CD4-positive, alpha-beta T cell (primary cell): ENCODE measurements around the gene FBXW11. TPM values are rescaled to one million over a fixed set of nuclear protein-coding genes. Genes with fewer than 3 reads are reported as not detected.

Experiments used
- ATAC-seq: fragments of 200-7000 bp; cut with Tn5 transposase; one replicate; pipeline ENCODE4 v1.10.0; 2022; ENCODE audit warnings: mild to moderate bottlenecking; ENCODE audit not compliant: poor library complexity
- CTCF ChIA-PET: fragments of 350-600 bp; sonication (Branson Sonifier 250); formaldehyde crosslinking; loops from one replicate; lab custom pipeline; 2021; ENCODE audit warnings: antibody characterized with exemption, inconsistent platforms; lab: Charles Lee
- POLR2A ChIA-PET: fragments of 350-600 bp; sonication (Branson Sonifier 250); formaldehyde crosslinking; loops from one replicate; lab custom pipeline; 2021; ENCODE audit warnings: antibody characterized with exemption, inconsistent platforms; lab: Charles Lee
- DNase-seq, 14 experiments: peaks; one replicate each; pipeline ENCODE4 v3.0.0-alpha.2; 2013 to 2020; ENCODE audit warnings: mixed read lengths in 2 of 14
- H3K27ac ChIP-seq, 2 donors: one replicate each; pipeline versions ENCODE4 v1.5.1 to v1.7.0; 2013; ENCODE audit warnings: low read length in 2 of 2, low read depth in 1 of 2, mild to moderate bottlenecking in 1 of 2
- H3K27me3 ChIP-seq, 2 experiments: 1 replicate in 1 of 2; 2 replicates in 1 of 2; pipeline versions ENCODE4 v1.6.1 to v1.7.0; 2013; ENCODE audit warnings: low read length in 2 of 2, control low read depth in 1 of 2, mild to moderate bottlenecking in 1 of 2, moderate library complexity in 1 of 2; ENCODE audit not compliant: insufficient read depth in 2 of 2, control insufficient read depth in 1 of 2
- H3K36me3 ChIP-seq: one replicate; pipeline ENCODE4 v1.6.1; 2013; ENCODE audit warnings: low read length, control low read depth; ENCODE audit not compliant: insufficient read depth
- H3K4me1 ChIP-seq: one replicate; pipeline ENCODE4 v1.6.1; 2013; ENCODE audit warnings: low read length, control low read depth; ENCODE audit not compliant: insufficient read depth
- H3K4me3 ChIP-seq: one replicate; pipeline ENCODE4 v1.5.1; 2013; ENCODE audit warnings: mild to moderate bottlenecking, low read length, moderate library complexity
- H3K9me3 ChIP-seq, 2 experiments: 1 replicate in 1 of 2; 2 replicates in 1 of 2; pipeline versions ENCODE4 v1.6.1 to v1.7.0; 2013; ENCODE audit warnings: low read length in 2 of 2, mild to moderate bottlenecking in 2 of 2, control low read depth in 1 of 2, moderate library complexity in 1 of 2; ENCODE audit not compliant: control insufficient read depth in 1 of 2, insufficient read depth in 1 of 2
- H3K27ac Mint-ChIP-seq: one replicate; pipeline ENCODE4 v1.8.0; 2020; ENCODE audit warnings: mixed read lengths
- H3K27me3 Mint-ChIP-seq: one replicate; pipeline ENCODE4 v1.8.0; 2021; ENCODE audit warnings: mixed read lengths
- H3K36me3 Mint-ChIP-seq: one replicate; pipeline ENCODE4 v1.8.0; 2021; ENCODE audit warnings: low read depth, mixed read lengths
- H3K4me1 Mint-ChIP-seq: one replicate; pipeline ENCODE4 v1.8.0; 2021; ENCODE audit warnings: low read depth, mixed read lengths
- H3K4me3 Mint-ChIP-seq: one replicate; pipeline ENCODE4 v1.8.0; 2020; ENCODE audit warnings: mild to moderate bottlenecking, mixed read lengths
- H3K9me3 Mint-ChIP-seq: one replicate; pipeline ENCODE4 v1.8.0; 2020; ENCODE audit warnings: mixed read lengths
- CTCF ChIP-seq: fragments of 200-600 bp; IDR thresholded peaks from one replicate; pipeline ENCODE4 v1.8.0; 2022; ENCODE audit warnings: antibody characterized with exemption, mild to moderate bottlenecking
- intact Hi-C, 2 experiments: fragments of 100-400 bp; cut with DNase I in 1 of 2; cut with micrococcal nuclease in 1 of 2; formaldehyde crosslinking; loops; one replicate each; pipeline versions ENCODE4 v1.15.1 to v1.9.0; 2023 to 2025; cut with DNase I, micrococcal nuclease
- total RNA-seq, 174 experiments: library from RNA in 2 of 174; stranded (reverse) in 2 of 174; gene quantifications; one replicate each; pipeline ENCODE4 v1.2.3 and lab custom pipeline; 2021 to 2026

FBXW11 gene
- total RNA-seq, 2 experiments from 2014 or later, result 20.9 to 24.0 TPM

- H3K9me3 Mint-ChIP-seq, result no peaks in the 10 kb centered on the region
- ATAC-seq (no peak), DNase-seq (no peak)
- no peak overlapping the region for H3K4me3 ChIP-seq
- peaks cover 19% of the 10 kb centered on the region for H3K4me1 ChIP-seq
- no peaks in the 10 kb centered on the region for H3K27me3 ChIP-seq
- H3K36me3 Mint-ChIP-seq, result no peaks in the 10 kb centered on the region
- H3K27me3 Mint-ChIP-seq, result no peaks in the 10 kb centered on the region
- H3K27ac Mint-ChIP-seq, result no peak overlapping the region
- H3K9me3 ChIP-seq, result no peaks in the 10 kb centered on the region
- POLR2A ChIA-PET, result no interaction called here
- TF ChIP-seq CTCF, result no peak
- no peak overlapping the region for H3K27ac ChIP-seq
- H3K4me3 Mint-ChIP-seq, result no peak overlapping the region
- no peaks in the 10 kb centered on the region for H3K36me3 ChIP-seq
- intact Hi-C loops, result loop anchor here in 1 of 2 experiments (5.0 kb wide), 1 partner anchor 47 kb away; no protein-coding TSS in a partner anchor
- peaks cover 80% of the 10 kb centered on the region for H3K4me1 Mint-ChIP-seq
- CTCF ChIA-PET, result interaction anchor here (1.5 kb wide), 1 partner anchor 20 kb away, joined by 3 read pairs; no protein-coding TSS in a partner anchor
Observed at GRCh38 chr5:171955761-171956160, 50.7 kb downstream of the FBXW11 start.

DNA sequence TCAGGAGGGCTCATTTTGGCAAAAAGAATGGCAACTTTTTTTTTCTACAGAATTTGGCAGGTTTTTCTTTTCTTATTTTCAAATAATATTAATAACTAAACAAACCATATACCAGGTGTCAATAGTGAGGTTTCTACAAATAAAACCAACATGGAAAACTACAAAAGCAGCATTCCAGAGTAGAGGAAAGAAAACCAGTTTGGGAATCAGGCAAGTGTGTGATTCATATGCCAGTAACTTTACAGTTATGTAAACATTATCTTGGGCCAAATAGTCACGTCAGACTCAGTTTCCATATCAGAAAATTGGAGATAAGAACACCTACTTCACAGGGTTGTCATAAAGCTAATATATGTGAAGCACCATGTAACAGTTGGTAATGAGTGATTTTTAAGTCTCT is 51.7 kb downstream of the FBXW11 start:
- no peak overlapping the region for H3K27ac Mint-ChIP-seq
- no peak for ATAC-seq
- no peaks in the 10 kb centered on the region for H3K36me3 ChIP-seq
- no peak overlapping the region for H3K27ac ChIP-seq
- no peak overlapping the region for H3K4me3 Mint-ChIP-seq
- no peaks in the 10 kb centered on the region for H3K9me3 Mint-ChIP-seq
- H3K27me3 Mint-ChIP-seq, result no peaks in the 10 kb centered on the region
- no peak for DNase-seq
- H3K27me3 ChIP-seq, result no peaks in the 10 kb centered on the region
- POLR2A ChIA-PET, result no interaction called here
- peaks cover 77% of the 10 kb centered on the region for H3K4me1 Mint-ChIP-seq
- no peak overlapping the region for H3K4me3 ChIP-seq
- no peaks in the 10 kb centered on the region for H3K36me3 Mint-ChIP-seq
- TF ChIP-seq CTCF, result no peak
- H3K9me3 ChIP-seq, result no peaks in the 10 kb centered on the region
- intact Hi-C loops, result loop anchor here in 1 of 2 experiments (5.0 kb wide), 1 partner anchor 48 kb away; no protein-coding TSS in a partner anchor
- CTCF ChIA-PET, result no interaction called here
- peaks cover 19% of the 10 kb centered on the region for H3K4me1 ChIP-seq

GRCh38 chr5:171953860-171954701 is 52.4 kb downstream of the FBXW11 start:
- no peaks in the 10 kb centered on the region for H3K27me3 Mint-ChIP-seq

More at GRCh38 chr5:171953860-171954701, 52.4 kb downstream of the FBXW11 start:
- Mint-ChIP-seq H3K4me1 (peaks cover 79% of the 10 kb centered on the region), H3K4me3 (no peak overlapping the region), H3K9me3 (no peaks in the 10 kb centered on the region), H3K27ac (no peak overlapping the region), H3K36me3 (no peaks in the 10 kb centered on the region)
- no peak overlapping the region for H3K27ac ChIP-seq
- no peak for ATAC-seq
- no peaks in the 10 kb centered on the region for H3K36me3 ChIP-seq
- intact Hi-C loops, result no loop called here
- H3K4me3 ChIP-seq, result no peak overlapping the region
- H3K4me1 ChIP-seq, result peaks cover 15% of the 10 kb centered on the region
- CTCF ChIA-PET, result interaction anchor here (0.6 kb wide), 1 partner anchor 22 kb away, joined by 3 read pairs; no protein-coding TSS in a partner anchor
- no peak for TF ChIP-seq CTCF
- POLR2A ChIA-PET, result no interaction called here
- no peaks in the 10 kb centered on the region for H3K27me3 ChIP-seq
- H3K9me3 ChIP-seq, result no peaks in the 10 kb centered on the region
- no peak for DNase-seq
